ENCODE results near the gene WNT7B. TPM values are rescaled to one million over a fixed set of nuclear protein-coding genes. Genes with fewer than 3 reads are reported as not detected.
"Not testable (repeated sequence)": the region's sequence is repeated elsewhere in the genome, so short reads cannot be mapped to it uniquely, and the experiment has no call there.

WNT7B gene
- total RNA-seq, 1 experiment from 2014 or later, result 17.3 TPM

DNA sequence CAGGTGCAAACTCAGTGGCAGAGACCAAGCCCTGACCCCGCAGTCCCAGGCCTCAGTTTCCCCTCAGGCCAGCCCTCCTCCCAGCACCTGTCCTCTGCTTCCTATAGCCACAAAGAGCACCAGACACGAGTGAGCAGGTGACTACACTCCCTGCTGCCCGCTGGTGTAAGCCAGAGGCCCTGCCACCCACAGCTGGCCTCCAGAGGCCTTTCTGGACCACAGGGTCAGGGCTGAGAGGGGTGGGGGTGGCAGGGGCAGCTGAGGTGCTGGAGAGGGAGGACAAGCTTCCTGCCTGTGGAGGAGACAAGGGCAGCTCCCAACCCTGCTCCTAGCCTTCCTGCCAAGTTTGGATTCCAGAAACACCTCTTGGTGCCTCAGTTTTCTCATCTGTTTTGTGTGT is 31.3 kb upstream of the WNT7B start:
- DNase-seq (ENCODE audit: low read depth), result no peak

GRCh38 chr22:46007848-46008261 is 30.9 kb upstream of the WNT7B start:
- DNase-seq (ENCODE audit: low read depth), result no peak

- peak; percentile 81 for DNase-seq (ENCODE audit: low read depth)
These were observed 30.3 kb upstream of the WNT7B start for GRCh38 chr22:46007003-46007847.

DNA sequence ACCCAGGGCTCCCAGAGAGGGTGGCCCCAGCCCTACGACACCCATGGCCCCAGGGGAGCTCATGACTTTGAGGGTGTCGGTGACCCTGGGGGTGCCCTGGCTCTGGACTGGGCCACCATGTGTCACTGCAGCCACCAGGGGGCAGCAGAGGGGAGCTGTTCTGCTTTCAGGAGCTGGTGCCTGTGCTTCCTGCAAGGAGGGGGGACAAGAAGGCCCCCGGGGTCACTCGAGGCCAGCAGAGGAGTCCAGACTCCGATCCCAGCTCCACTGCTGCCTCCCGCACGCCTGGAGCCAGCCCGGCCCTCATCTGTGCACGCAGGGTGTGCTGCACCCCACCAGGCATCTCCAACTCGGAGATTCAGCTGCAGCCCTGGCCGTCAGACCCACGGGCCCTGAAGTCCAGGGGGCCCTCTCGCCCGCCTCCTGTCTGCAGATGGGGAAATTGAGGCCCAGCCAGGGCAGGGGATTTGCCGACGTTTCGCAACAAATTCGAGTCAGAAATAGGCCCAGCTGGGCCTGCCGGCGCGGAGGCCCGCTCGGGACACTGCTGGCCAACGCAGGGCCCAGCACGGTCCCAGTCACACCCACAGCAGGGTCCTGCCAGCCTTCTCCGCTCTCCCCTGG is 29.5 kb upstream of the WNT7B start:
- DNase-seq (ENCODE audit: low read depth), result peak; percentile 86

DNA sequence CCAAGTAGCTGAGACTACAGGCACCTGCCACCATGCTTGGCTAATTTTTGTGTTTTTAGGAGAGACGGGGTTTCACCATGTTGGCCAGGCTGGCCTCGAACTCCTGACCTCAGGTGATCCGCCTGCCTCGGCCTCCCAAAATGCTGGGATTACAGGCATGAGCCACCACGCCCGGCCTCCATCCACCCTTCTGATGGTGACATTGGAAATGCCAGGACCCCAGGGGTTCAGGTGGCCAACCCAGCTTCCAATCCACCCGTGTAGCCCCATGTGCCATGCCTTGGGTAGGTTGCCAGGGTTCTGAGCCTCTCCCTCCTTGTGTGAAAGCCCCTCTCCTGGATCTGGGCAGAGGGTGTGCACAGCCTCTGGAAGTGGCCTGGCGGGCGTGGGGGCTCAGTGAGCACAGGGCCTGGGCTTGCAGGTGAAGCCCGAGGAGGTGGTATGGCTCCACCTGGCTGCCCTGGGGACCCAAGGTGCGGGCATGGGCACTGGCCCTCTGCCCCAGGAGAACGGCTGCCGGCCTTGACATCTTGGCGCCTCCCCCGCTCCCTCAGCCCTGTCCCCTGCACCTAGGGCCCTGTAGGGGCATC is 28.2 kb upstream of the WNT7B start:
- DNase-seq (ENCODE audit: low read depth), result not testable (repeated sequence)

- no peak for DNase-seq (ENCODE audit: low read depth)
These were observed 27.3 kb upstream of the WNT7B start for GRCh38 chr22:46004105-46004866.

- DNase-seq (ENCODE audit: low read depth), result no peak
These were observed 26.5 kb upstream of the WNT7B start for GRCh38 chr22:46003271-46004091.

DNA sequence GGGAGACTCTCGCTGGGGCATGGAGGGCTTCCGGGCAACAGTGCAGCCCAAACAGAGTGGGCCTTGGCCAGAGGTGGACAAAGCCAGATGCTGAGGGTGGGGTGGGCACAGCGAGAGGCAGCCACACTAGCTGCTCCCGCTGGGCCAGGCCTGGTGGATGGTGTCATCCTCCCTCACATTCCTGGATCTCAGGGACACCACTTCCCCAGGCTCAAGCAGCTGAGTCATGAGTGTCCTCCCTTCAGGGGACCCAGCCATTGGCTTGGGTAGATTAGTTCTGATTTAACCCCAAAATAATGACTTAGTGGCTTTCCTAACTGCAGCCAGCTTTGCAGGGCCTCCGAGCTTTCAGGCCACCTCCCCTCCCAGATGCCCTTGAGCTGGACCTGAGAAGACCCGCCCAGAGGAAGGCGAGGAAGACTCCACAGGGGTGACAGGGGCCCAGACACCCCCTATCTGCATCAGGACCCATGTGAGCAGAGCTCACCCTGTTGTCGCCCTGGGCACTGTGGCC is 25.9 kb upstream of the WNT7B start:
- DNase-seq (ENCODE audit: low read depth), result peak; percentile 96

- DNase-seq (ENCODE audit: low read depth), result no peak
These were observed 24.6 kb upstream of the WNT7B start for GRCh38 chr22:46001426-46002106.

DNA sequence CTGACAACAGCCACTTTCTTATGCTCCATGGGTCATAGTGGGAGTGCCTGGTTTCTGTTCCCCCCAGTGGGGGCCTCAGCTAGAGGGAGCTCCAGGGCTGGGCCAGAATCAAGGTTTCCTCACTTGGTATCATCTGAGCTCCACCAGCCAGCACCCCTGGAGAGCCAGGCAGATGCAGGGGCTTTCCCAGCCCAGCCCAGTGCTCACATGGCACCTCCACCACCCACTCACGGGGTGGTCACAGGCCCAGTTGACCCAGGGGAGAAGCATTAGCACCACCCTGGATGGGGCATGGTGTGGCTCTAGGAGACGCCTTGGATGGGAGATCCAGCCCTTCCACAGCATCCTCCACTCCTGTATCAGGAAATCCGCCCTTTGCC is 24.1 kb upstream of the WNT7B start:
- DNase-seq (ENCODE audit: low read depth), result no peak

- DNase-seq (ENCODE audit: low read depth), result no peak
These were observed 23.4 kb upstream of the WNT7B start for GRCh38 chr22:46000081-46001027.

DNA sequence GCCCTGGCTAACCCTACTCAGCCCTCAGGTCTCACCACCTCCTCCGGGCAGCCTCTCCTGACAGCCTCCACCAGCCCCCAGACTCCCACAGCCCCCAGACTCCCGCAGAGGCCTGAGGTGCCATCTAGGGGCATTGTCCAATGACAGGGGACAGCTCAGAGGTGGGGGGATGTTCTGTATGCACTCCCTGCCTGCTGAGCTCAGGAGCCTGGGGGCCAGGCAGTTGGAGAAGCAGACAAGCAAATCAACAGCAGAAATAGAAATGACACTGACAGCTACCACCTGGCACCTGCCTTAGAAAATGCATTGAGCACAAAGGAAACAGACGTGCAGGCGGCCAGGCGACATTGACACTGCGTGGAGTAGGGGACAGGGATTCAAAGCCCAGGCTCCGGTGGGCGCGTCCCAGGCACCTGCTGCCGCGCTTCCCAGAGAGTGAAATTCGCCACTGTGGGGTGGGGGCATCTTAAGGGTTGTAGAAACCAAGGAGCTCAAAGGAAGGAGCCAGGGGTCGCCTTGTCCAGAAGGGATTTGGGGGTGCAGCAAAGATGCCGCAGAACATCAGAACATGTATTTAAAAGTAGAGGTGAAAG is 22.5 kb upstream of the WNT7B start:
- DNase-seq (ENCODE audit: low read depth), result no peak

DNA sequence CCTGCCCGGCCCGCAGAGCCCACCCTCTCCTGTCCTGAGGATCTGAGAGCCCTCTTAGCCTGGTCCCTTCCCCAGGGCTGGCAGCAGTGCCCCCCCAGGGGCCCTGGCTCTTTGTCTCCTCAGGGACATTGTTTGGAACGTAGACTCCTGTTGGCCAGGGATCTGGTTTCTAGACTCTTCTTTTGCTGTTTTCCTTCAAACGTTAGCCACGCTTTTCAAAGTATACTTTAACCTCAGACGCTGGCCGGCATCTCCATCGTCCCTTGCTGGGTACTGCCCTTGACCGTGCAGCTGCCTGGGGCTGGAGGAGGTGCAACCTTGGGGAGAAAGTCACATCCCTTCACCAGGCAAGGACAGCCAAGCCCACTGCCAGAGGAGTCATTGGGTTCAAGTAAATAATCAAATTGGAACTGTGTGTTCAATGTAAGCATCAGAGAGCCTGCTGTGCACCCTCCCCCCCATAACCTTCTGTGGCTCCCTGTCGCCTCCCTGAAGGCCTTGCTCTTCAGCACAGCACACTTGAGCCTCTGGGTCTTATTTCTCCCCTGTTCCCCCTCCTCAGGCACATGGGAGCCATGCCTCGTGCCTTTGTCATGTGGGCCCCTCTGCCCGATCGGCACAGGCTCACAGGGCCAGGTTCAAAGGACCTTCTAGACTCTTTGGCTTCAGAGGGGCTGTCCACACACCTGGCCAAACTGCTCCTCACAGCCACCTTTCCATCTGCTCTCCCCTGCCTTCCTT is 21.8 kb upstream of the WNT7B start:
- DNase-seq (ENCODE audit: low read depth), result no peak

DNA sequence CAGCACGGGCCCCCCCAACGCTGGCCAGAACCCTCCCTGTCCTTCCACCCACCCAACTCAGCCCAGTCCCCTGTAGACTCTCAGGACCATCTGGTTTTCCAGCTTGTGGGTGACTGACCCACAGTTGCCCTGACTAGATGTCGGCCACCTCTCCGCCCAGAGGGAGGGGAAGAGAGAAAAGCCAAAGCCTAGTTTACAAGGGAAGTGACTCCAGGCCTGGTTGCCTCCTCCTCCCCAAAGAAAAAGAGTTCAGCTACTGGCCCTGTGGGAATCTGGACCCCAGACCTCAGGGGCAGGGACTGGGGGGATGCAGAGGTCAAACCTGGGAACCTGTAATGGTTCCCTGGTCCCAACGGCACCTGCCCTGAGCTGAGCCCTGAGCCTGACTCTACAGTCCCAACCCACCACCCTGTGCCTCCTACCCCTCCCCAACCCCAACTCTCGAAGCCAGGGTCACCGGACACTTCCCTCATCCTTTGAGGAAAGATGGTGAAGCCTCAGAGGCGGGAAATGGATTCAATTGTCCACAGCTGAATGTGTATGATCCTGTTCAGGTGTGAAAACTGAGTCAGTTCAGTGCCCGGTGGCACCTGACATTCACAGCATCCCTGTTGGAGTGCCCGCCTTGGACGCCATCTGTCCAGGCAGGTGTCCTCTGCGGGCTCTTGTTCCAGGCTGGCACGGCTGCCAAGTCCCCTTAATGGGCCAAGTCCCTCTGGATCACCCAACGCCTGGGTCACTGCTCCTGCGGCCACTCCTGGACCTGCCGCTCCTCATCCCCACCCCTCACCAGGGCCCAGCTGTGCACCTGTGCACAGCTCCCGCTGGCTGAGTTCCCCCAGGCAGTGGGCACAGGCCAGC is 21.0 kb upstream of the WNT7B start:
- DNase-seq (ENCODE audit: low read depth), result no peak

DNA sequence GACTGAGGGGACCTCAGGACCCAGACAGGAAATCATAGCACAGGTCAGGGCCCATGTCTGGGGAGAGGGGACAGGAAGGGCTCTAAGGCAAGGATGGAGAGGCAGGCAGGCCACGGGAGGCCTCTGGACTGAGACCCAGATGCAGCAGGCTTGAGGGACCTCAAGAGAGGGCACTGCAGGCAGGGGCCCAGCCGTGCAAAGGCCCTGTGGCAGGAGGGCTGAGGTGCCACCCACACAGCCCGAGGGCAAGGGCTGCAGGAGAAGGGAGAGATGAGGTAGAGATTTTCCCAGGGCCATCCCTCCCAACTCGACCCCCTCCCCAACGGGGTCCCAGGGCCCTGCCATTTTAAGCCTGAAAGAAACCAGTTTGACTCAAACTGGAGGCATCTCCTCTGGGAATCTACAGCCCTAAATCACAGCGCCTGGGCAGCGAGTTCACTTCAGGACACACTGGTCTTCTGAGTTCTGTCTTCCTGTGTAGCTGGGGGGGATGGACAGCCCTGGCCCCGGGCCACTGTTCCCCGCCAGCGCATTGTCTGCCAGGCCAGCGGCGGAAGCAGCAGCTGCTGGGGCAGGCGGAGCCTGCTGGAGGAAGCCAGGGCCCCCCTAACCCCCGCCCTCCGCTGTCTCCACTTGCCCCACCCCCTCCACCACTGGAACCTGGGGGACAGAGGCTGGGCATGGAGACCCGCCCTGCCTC is 20.3 kb upstream of the WNT7B start:
- DNase-seq (ENCODE audit: low read depth), result peak; percentile 96

DNA sequence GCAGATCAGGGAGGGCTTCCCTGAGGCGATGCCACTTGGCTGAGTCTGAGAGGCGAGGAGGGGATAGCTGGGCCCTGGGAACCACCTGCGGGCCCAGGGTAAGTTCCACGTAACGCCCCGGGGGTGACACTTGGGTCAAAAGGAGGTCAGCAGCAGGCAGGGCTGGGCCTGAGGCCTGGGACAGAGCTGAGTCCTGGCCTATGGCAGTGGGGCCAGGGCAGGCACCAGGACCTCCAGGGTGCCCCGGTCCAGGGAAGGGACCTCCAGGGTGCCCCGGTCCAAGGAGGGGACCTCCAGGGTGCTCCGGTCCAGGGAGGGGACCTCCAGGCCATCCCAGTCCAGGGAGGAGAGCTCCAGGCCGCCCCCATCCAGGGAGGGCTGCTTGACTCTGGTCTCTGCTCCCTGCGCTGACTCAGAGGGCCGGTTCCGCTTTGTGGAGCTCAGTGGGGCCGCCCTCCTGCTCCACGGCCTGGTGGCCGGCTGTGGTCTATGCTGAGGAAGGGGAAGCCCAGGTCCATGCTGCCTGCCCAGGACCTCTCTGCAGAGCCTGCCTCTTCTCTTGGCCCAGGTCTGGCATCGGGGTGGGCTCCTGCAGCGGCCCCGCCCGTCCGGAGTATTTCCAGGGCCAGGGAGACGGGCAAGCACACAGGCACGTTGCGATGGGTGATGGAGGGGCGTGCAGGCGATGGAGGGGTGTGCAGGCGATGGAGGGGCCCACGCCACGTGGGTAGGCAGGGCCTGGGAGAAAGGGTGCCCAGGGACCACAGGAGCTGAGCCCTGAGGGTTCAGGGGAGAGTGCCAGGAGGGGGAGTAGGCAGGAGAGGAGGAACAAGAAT is 19.5 kb upstream of the WNT7B start:
- peak; percentile 69 for DNase-seq (ENCODE audit: low read depth)
